PC-3 (cell line): ENCODE measurements around the gene SLC22A2. TPM values are rescaled to one million over a fixed set of nuclear protein-coding genes. Genes with fewer than 3 reads are reported as not detected.

ENCODE experiments used
- ATAC-seq: fragments of 200-7000 bp; cut with Tn5 transposase; 2 replicates; pipeline ENCODE4 v1.9.1; 2020; ENCODE audit warnings: mild to moderate bottlenecking, moderate library complexity
- BruUV-seq: library from RNA; stranded (reverse); fragments of 400-500 nt; replicated peaks from 2 replicates; lab custom pipeline; 2021; lab: Mats Ljungman, UMichigan
- CTCF ChIA-PET: fragments of 300-600 bp; sonication (Branson Sonifier 250); formaldehyde crosslinking; loops from one replicate; lab custom pipeline; 2022; ENCODE audit warnings: antibody characterized with exemption; lab: Charles Lee
- POLR2A ChIA-PET: fragments of 300-600 bp; sonication (Branson Sonifier 250); formaldehyde crosslinking; loops from one replicate; lab custom pipeline; 2022; ENCODE audit warnings: antibody characterized with exemption; ENCODE audit not compliant: unreplicated experiment; lab: Charles Lee
- DNase-seq: peaks from one replicate; pipeline ENCODE4 v3.0.0-alpha.2; 2015
- H2AFZ ChIP-seq: fragments of 300-600 bp; sonication (generic); 2 replicates; pipeline ENCODE4 v1.6.0; 2016; ENCODE audit warnings: antibody characterized with exemption, low read length
- H3F3A ChIP-seq: fragments of 300-600 bp; sonication (generic); one replicate; pipeline ENCODE4 v1.6.0; 2017; ENCODE audit warnings: antibody characterized with exemption, low read length, control low read depth, mild to moderate bottlenecking; ENCODE audit not compliant: unreplicated experiment
- H3K27ac ChIP-seq: fragments of 300-600 bp; sonication (generic); 2 replicates; pipeline ENCODE4 v1.5.1; 2016; ENCODE audit warnings: mild to moderate bottlenecking, low read length
- H3K27me3 ChIP-seq: fragments of 300-600 bp; sonication (generic); 2 replicates; pipeline ENCODE4 v1.6.1; 2016; ENCODE audit warnings: low read length, mixed read lengths
- H3K36me3 ChIP-seq: fragments of 300-600 bp; sonication (generic); 2 replicates; pipeline ENCODE4 v1.6.1; 2016; ENCODE audit warnings: low read depth, mixed run types, low read length, mixed read lengths
- H3K4me1 ChIP-seq: fragments of 300-600 bp; sonication (generic); 2 replicates; pipeline ENCODE4 v1.5.1; 2016; ENCODE audit warnings: low read length; ENCODE audit not compliant: insufficient read depth
- H3K4me2 ChIP-seq: fragments of 300-600 bp; sonication (generic); 2 replicates; pipeline ENCODE4 v1.6.0; 2016; ENCODE audit warnings: low read length
- H3K4me3 ChIP-seq: fragments of 300-600 bp; sonication (generic); 2 replicates; pipeline ENCODE4 v1.5.1; 2016; ENCODE audit warnings: mild to moderate bottlenecking, low read length, mixed read lengths
- H3K79me2 ChIP-seq: fragments of 300-600 bp; sonication (generic); 2 replicates; pipeline ENCODE4 v1.6.1; 2017; ENCODE audit warnings: low read length, mixed read lengths
- H3K9ac ChIP-seq: fragments of 300-600 bp; sonication (generic); 2 replicates; pipeline ENCODE4 v1.6.0; 2016; ENCODE audit warnings: mild to moderate bottlenecking, low read length
- H3K9me2 ChIP-seq: fragments of 300-600 bp; sonication (generic); replicated peaks from 2 replicates; pipeline ENCODE4 v1.6.1; 2016; ENCODE audit warnings: mixed run types, low read length, mixed read lengths
- H3K9me3 ChIP-seq: fragments of 300-600 bp; sonication (generic); 2 replicates; pipeline ENCODE4 v1.6.1; 2016; ENCODE audit warnings: low read length, mixed read lengths
- H4K20me1 ChIP-seq: fragments of 300-600 bp; sonication (generic); 2 replicates; pipeline ENCODE4 v1.6.1; 2016; ENCODE audit warnings: low read length, mixed read lengths
- CTCF ChIP-seq: fragments of 300-600 bp; sonication (generic); conservative IDR thresholded peaks from 2 replicates; pipeline ENCODE4 v1.5.1; 2017; ENCODE audit warnings: antibody characterized with exemption, low read depth, mild to moderate bottlenecking, low read length
- EZH2 ChIP-seq: fragments of 300-600 bp; sonication (generic); IDR thresholded peaks from one replicate; pipeline ENCODE4 v1.6.1; 2017; ENCODE audit warnings: antibody characterized with exemption, mild to moderate bottlenecking, low read length; ENCODE audit not compliant: unreplicated experiment
- EZH2phosphoT487 ChIP-seq: fragments of 300-600 bp; sonication (generic); IDR thresholded peaks from 2 replicates; pipeline ENCODE4 v1.6.1; 2018; ENCODE audit warnings: mild to moderate bottlenecking, antibody characterized with exemption, low read length, borderline replicate concordance
- intact Hi-C: fragments of 100-400 bp; cut with micrococcal nuclease; formaldehyde crosslinking; loops from 2 replicates; pipeline ENCODE4 v1.9.0; 2023
- total RNA-seq: library from RNA; depleted of rRNA; stranded (reverse); fragments of >200 nt; gene quantifications from 2 replicates; pipeline ENCODE4 v1.2.3, GENCODE V29; 2014

The SLC22A2 gene
- total RNA-seq, 1 experiment from 2014 or later, result not detected

- no peaks in the 10 kb centered on the region for H3K79me2 ChIP-seq
- no peaks in the 10 kb centered on the region for H3K9me3 ChIP-seq
- H3K36me3 ChIP-seq, result no peaks in the 10 kb centered on the region
- no TSS peak for BruUV-seq
- intact Hi-C loops, result loop anchor here (5.0 kb wide), 1 partner anchor 81 kb away; no protein-coding TSS in a partner anchor
- no peak overlapping the region for H3K4me3 ChIP-seq
- no peak for TF ChIP-seq EZH2
- TF ChIP-seq EZH2phosphoT487, result no peak
- TF ChIP-seq CTCF, result no peak
- H3K9ac ChIP-seq, result no peak overlapping the region
- CTCF ChIA-PET, result no interaction called here
- no peaks in the 10 kb centered on the region for H4K20me1 ChIP-seq
- H3K9me2 ChIP-seq, result no peaks in the 10 kb centered on the region
- DNase-seq (no peak), ATAC-seq (no peak)
- H3K4me2 ChIP-seq, result no peak overlapping the region
- H3K27ac ChIP-seq, result no peak overlapping the region
- H2AFZ ChIP-seq, result no peak overlapping the region
- no peaks in the 10 kb centered on the region for H3F3A ChIP-seq
- H3K27me3 ChIP-seq, result no peaks in the 10 kb centered on the region
- POLR2A ChIA-PET, result no interaction called here
- H3K4me1 ChIP-seq, result no peaks in the 10 kb centered on the region
Observed at GRCh38 chr6:160217863-160218262, 40.8 kb downstream of the SLC22A2 start.

DNA sequence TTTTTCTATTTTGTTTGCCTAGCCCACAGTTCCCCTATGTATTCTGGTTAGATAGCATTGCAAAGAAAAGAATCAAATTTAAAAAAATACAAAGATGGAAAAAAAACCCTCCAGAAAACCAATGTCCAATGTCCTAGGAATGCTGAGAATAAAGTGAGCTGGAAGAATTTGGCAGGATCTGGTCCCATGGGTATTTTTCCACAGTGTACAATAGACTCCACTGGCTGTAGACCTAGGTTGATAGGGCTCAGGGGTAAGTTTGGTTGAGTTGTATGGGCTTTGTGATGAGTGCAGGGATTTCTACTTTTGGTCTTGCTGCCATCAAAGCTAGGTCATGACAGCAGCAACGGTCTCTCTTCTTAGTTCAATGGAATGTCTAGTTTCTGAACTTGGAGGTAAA, 41.5 kb downstream of the SLC22A2 start:
- no peak overlapping the region for H3K4me3 ChIP-seq
- H4K20me1 ChIP-seq, result no peaks in the 10 kb centered on the region
- intact Hi-C loops, result loop anchor here (5.0 kb wide), 1 partner anchor 80 kb away; no protein-coding TSS in a partner anchor
- no peaks in the 10 kb centered on the region for H3K27me3 ChIP-seq
- ChIA-PET POLR2A (interaction anchor here (0.7 kb wide), 1 partner anchor 67 kb away, joined by 3 read pairs; no protein-coding TSS in a partner anchor), CTCF (no interaction called here)
- no peak overlapping the region for H2AFZ ChIP-seq
- no peak overlapping the region for H3K27ac ChIP-seq
- no peaks in the 10 kb centered on the region for H3K9me3 ChIP-seq
- BruUV-seq, result no TSS peak
- H3K36me3 ChIP-seq, result no peaks in the 10 kb centered on the region
- H3F3A ChIP-seq, result no peaks in the 10 kb centered on the region
- no peaks in the 10 kb centered on the region for H3K4me1 ChIP-seq
- H3K9ac ChIP-seq, result no peak overlapping the region
- DNase-seq (no peak), ATAC-seq (no peak)
- H3K79me2 ChIP-seq, result no peaks in the 10 kb centered on the region
- TF ChIP-seq EZH2phosphoT487 (no peak), EZH2 (no peak), CTCF (no peak)
- no peaks in the 10 kb centered on the region for H3K9me2 ChIP-seq
- H3K4me2 ChIP-seq, result no peak overlapping the region

DNA sequence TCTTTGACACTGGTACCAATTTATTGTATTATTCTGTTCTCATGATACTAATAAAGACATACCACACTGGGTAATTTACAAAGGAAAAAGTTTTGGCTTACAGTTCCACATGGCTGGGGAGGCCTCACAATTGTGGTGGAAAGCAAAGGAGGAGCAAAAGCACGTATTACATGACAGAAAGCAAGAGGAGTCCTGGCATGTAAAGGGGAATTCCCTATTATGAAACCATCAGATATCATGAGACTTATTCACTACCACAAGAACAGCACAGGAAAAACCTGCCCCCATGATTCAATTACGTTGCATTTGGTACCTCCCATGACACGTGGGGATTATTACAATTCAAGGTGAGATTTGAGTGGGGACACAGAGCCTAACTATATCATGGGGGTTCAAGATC, 43.4 kb downstream of the SLC22A2 start:
- DNase-seq, result no peak
- H3K4me1 ChIP-seq, result no peaks in the 10 kb centered on the region
- TF ChIP-seq CTCF (no peak), EZH2 (no peak), EZH2phosphoT487 (no peak)
- no peaks in the 10 kb centered on the region for H3F3A ChIP-seq
- CTCF ChIA-PET, result no interaction called here
- no peak for ATAC-seq
- no peak overlapping the region for H3K27ac ChIP-seq
- H3K9ac ChIP-seq, result no peak overlapping the region
- no TSS peak for BruUV-seq
- no peaks in the 10 kb centered on the region for H3K9me2 ChIP-seq
- no peak overlapping the region for H3K4me3 ChIP-seq
- H2AFZ ChIP-seq, result no peak overlapping the region
- POLR2A ChIA-PET, result no interaction called here
- H3K79me2 ChIP-seq, result no peaks in the 10 kb centered on the region
- H3K4me2 ChIP-seq, result no peak overlapping the region
- no peaks in the 10 kb centered on the region for H4K20me1 ChIP-seq
- no peaks in the 10 kb centered on the region for H3K27me3 ChIP-seq
- intact Hi-C loops, result loop anchor here (5.0 kb wide), 1 partner anchor 78 kb away; no protein-coding TSS in a partner anchor
- no peaks in the 10 kb centered on the region for H3K36me3 ChIP-seq
- no peaks in the 10 kb centered on the region for H3K9me3 ChIP-seq
